ENCODE data around the gene GRXCR2.

The GRXCR2 gene

GRCh38 chr5:145855763-145856267 is 17.0 kb downstream of the GRXCR2 start:
- TF ChIP-seq PPARA (CRISPR knock-in tag; IDR thresholded peaks at IDR 0.05; ENCODE audit: borderline replicate concordance) = no peak
- no peak for TF ChIP-seq ESRRG (CRISPR knock-in tag; IDR thresholded peaks at IDR 0.05)
- TF ChIP-seq ZNF8 (CRISPR knock-in tag; IDR thresholded peaks at IDR 0.05) = no peak
- no peak for TF ChIP-seq ZFP30 (CRISPR knock-in tag; IDR thresholded peaks at IDR 0.05)
- TF ChIP-seq RARB (CRISPR knock-in tag; IDR thresholded peaks at IDR 0.05) = no peak
- ATAC-seq = no peak

- TF ChIP-seq CREB5 (CRISPR knock-in tag; IDR thresholded peaks at IDR 0.05; ENCODE audit: low read depth) = no peak
- no peak for TF ChIP-seq ISL1 (CRISPR knock-in tag; IDR thresholded peaks at IDR 0.05)
- TF ChIP-seq GLIS3 (CRISPR knock-in tag; IDR thresholded peaks at IDR 0.05) = no peak
- peak; percentile 96 for ATAC-seq
These were observed 18.1 kb downstream of the GRXCR2 start for GRCh38 chr5:145854651-145855258.

GRCh38 chr5:145853781-145854376 is 18.9 kb downstream of the GRXCR2 start:
- no peak for ATAC-seq
- TF ChIP-seq TSHZ2 (CRISPR knock-in tag; IDR thresholded peaks at IDR 0.05) (no peak), PATZ1 (CRISPR knock-in tag; IDR thresholded peaks at IDR 0.05; ENCODE audit: borderline replicate concordance) (no peak), ISL1 (CRISPR knock-in tag; IDR thresholded peaks at IDR 0.05) (no peak), ZNF70 (CRISPR knock-in tag; IDR thresholded peaks at IDR 0.05) (no peak), ZNF565 (CRISPR knock-in tag; conservative IDR thresholded peaks at IDR 0.05; ENCODE audit: low read depth) (no peak), CSRNP3 (CRISPR knock-in tag; IDR thresholded peaks at IDR 0.05) (no peak), TOX (CRISPR knock-in tag; IDR thresholded peaks at IDR 0.05; ENCODE audit: borderline replicate concordance) (no peak), TCF4 (CRISPR knock-in tag; IDR thresholded peaks at IDR 0.05; ENCODE audit: borderline replicate concordance) (no peak), PPARA (CRISPR knock-in tag; IDR thresholded peaks at IDR 0.05; ENCODE audit: borderline replicate concordance) (no peak), BACH2 (CRISPR knock-in tag; IDR thresholded peaks at IDR 0.05; ENCODE audit: borderline replicate concordance) (no peak), ESRRG (CRISPR knock-in tag; IDR thresholded peaks at IDR 0.05) (no peak), ZC3H10 (CRISPR knock-in tag; IDR thresholded peaks at IDR 0.05) (no peak), ARNTL (CRISPR knock-in tag; IDR thresholded peaks at IDR 0.05; ENCODE audit: borderline replicate concordance, low read depth) (no peak), RARB (CRISPR knock-in tag; IDR thresholded peaks at IDR 0.05) (no peak), ZFP3 (CRISPR knock-in tag; IDR thresholded peaks at IDR 0.05) (no peak), POU6F1 (CRISPR knock-in tag; IDR thresholded peaks at IDR 0.05; ENCODE audit: borderline replicate concordance, low read depth) (no peak)

All from SK-N-SH treated with all-trans-retinoic acid at 6 μM for 48 hours (cell line).